GM12878 (cell line): Measurements from ENCODE around the gene EIF4ENIF1. TPM values are rescaled to one million over a fixed set of nuclear protein-coding genes. Genes with fewer than 3 reads are reported as not detected.

Source experiments
- BCL11A ChIP-seq: IDR thresholded peaks from 2 replicates; pipeline ENCODE4 v1.6.1; 2011; ENCODE audit warnings: low read depth, low read length
- BMI1 ChIP-seq: fragments of 450-650 bp; IDR thresholded peaks from 2 replicates; pipeline ENCODE4 v1.6.1; 2016; ENCODE audit warnings: mild to moderate bottlenecking, moderate library complexity, borderline replicate concordance
- BRCA1 ChIP-seq: IDR thresholded peaks from 2 replicates; pipeline ENCODE4 v1.6.1; 2011; ENCODE audit warnings: low read depth, low read length, improper control_type of control experiment
- CREM ChIP-seq: IDR thresholded peaks from 2 replicates; pipeline ENCODE4 v1.6.1; 2014; ENCODE audit warnings: antibody characterized with exemption, low read depth
- DPF2 ChIP-seq: fragments of 450-650 bp; IDR thresholded peaks from 2 replicates; pipeline ENCODE4 v1.6.1; 2017; ENCODE audit warnings: mild to moderate bottlenecking
- EGR1 ChIP-seq, 2 experiments: IDR thresholded peaks; 1 replicate in 1 of 2; 2 replicates in 1 of 2; pipeline ENCODE4 v1.6.1; 2011 to 2012; ENCODE audit warnings: low read depth in 2 of 2, low read length in 2 of 2, borderline replicate concordance in 1 of 2, mild to moderate bottlenecking in 1 of 2, moderate library complexity in 1 of 2
- FOXM1 ChIP-seq: IDR thresholded peaks from 2 replicates; pipeline ENCODE4 v1.6.1; 2012; ENCODE audit warnings: low read depth, mild to moderate bottlenecking, inconsistent platforms, low read length, moderate library complexity
- IKZF1 ChIP-seq: fragments of 450-650 bp; conservative IDR thresholded peaks from 2 replicates; pipeline ENCODE4 v1.6.1; 2017; ENCODE audit warnings: antibody characterized with exemption, mild to moderate bottlenecking
- IKZF2 ChIP-seq, 2 experiments: fragments of 450-650 bp; IDR thresholded peaks; 2 replicates each; pipeline ENCODE4 v1.6.1; 2017; ENCODE audit warnings: mild to moderate bottlenecking in 2 of 2, moderate library complexity in 2 of 2
- MEF2A ChIP-seq: IDR thresholded peaks from 2 replicates; pipeline ENCODE4 v1.6.1; 2011; ENCODE audit warnings: low read depth, mild to moderate bottlenecking, low read length, moderate library complexity; ENCODE audit not compliant: insufficient read depth
- NR2F1 ChIP-seq: fragments of 450-650 bp; conservative IDR thresholded peaks from 2 replicates; pipeline ENCODE4 v1.6.1; 2017; ENCODE audit warnings: mild to moderate bottlenecking
- RUNX3 ChIP-seq: IDR thresholded peaks from 2 replicates; pipeline ENCODE4 v1.6.1; 2012; ENCODE audit warnings: low read length, inconsistent platforms
- SMAD1 ChIP-seq: fragments of 450-650 bp; IDR thresholded peaks from 2 replicates; pipeline ENCODE4 v1.6.1; 2018; ENCODE audit warnings: mild to moderate bottlenecking, low read depth; ENCODE audit not compliant: partially characterized antibody
- SREBF1 ChIP-seq: IDR thresholded peaks from 2 replicates; pipeline ENCODE4 v1.6.1; 2012; ENCODE audit warnings: mild to moderate bottlenecking, low read length
- ZBED1 ChIP-seq: IDR thresholded peaks from 2 replicates; pipeline ENCODE4 v1.6.1; 2016; ENCODE audit warnings: borderline replicate concordance
- polyA plus RNA-seq, 11 experiments: library from polyadenylated mRNA; depleted of rRNA in 4 of 11; unstranded in 6 of 11; stranded (reverse) in 5 of 11; fragments of >200 nt; fragmentation: Nextera tagmentation in 4 of 11; fragmentation: Illumina TruSeq in 1 of 11; extraction: Ambion mirVana in 4 of 11; extraction: Trizol in 1 of 11; gene quantifications; 1 replicate in 1 of 11; 2 replicates in 10 of 11; pipeline versions ENCODE4 v1.2.1 to v1.2.3, GENCODE V29; 2011 to 2016; ENCODE audit warnings: inconsistent platforms in 2 of 11, missing spikeins in 2 of 11, low read depth in 1 of 11
- total RNA-seq, 4 experiments: library from RNA; depleted of rRNA in 3 of 4; stranded (reverse); fragments of >200 nt in 3 of 4; fragmentation: Illumina TruSeq in 1 of 4; extraction: Trizol in 1 of 4; gene quantifications; 2 replicates each; pipeline versions ENCODE4 v1.2.1 to v1.2.3, GENCODE V29; 2013 to 2021
- TF ChIP-seq, protein P1 (sequence below): fragments of 450-650 bp; IDR thresholded peaks from 2 replicates; pipeline ENCODE4 v1.6.1; 2016; ENCODE audit warnings: mild to moderate bottlenecking
- TF ChIP-seq, protein P2 (sequence below): IDR thresholded peaks from 2 replicates; pipeline ENCODE4 v1.6.1; 2012; ENCODE audit warnings: low read length, inconsistent platforms
- TF ChIP-seq, protein P3 (sequence below): fragments of 450-650 bp; IDR thresholded peaks from 2 replicates; pipeline ENCODE4 v1.6.1; 2017; ENCODE audit warnings: low read depth, mild to moderate bottlenecking, moderate library complexity
- TF ChIP-seq, protein P4 (sequence below): fragments of 450-650 bp; IDR thresholded peaks from 2 replicates; pipeline ENCODE4 v1.6.1; 2017; ENCODE audit warnings: mild to moderate bottlenecking, moderate library complexity
- TF ChIP-seq, protein P5 (sequence below): IDR thresholded peaks from 2 replicates; pipeline ENCODE4 v1.6.1; 2012; ENCODE audit warnings: low read depth, low read length, improper control_type of control experiment

Gene EIF4ENIF1
- total and polyA plus RNA-seq, 10 of the 15 experiments (the other 5 are each of a cell fraction or from before 2014, with no cell fraction given), result 4.4 to 43.7 (median 24.4) TPM

DNA sequence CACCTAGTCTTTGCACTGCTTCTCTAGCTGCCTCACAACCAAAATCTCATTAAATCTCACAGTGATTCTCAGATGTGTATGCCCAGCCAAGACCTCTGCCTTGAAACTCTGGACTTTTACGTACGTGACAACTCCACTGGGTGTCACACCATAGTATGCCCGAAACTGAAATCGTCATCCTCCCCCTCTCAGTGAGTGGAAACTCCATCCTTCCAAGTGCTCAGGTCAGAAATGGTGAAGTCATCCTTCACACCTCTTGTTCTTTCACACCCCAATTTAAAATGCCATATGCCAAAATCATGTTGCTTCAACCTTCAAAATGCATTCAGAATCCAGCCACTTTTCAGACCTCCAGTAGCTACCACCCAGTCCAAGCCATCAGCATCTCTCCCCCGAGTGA is 49.2 kb upstream of the EIF4ENIF1 start (continued):
- TF ChIP-seq, protein P1, sequence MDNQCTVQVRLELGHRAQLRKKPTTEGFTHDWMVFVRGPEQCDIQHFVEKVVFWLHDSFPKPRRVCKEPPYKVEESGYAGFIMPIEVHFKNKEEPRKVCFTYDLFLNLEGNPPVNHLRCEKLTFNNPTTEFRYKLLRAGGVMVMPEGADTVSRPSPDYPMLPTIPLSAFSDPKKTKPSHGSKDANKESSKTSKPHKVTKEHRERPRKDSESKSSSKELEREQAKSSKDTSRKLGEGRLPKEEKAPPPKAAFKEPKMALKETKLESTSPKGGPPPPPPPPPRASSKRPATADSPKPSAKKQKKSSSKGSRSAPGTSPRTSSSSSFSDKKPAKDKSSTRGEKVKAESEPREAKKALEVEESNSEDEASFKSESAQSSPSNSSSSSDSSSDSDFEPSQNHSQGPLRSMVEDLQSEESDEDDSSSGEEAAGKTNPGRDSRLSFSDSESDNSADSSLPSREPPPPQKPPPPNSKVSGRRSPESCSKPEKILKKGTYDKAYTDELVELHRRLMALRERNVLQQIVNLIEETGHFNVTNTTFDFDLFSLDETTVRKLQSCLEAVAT, result peak; percentile 45; the same call in 1 of the 2 replicates
- TF ChIP-seq RUNX3, result peak; percentile 49; the same call in 1 of the 2 replicates
- TF ChIP-seq ZBED1, result 0 out of 2 replicates have a peak, but pooled peaks have one; percentile 70
- TF ChIP-seq DPF2, result peak; percentile 80
- TF ChIP-seq, protein P2, sequence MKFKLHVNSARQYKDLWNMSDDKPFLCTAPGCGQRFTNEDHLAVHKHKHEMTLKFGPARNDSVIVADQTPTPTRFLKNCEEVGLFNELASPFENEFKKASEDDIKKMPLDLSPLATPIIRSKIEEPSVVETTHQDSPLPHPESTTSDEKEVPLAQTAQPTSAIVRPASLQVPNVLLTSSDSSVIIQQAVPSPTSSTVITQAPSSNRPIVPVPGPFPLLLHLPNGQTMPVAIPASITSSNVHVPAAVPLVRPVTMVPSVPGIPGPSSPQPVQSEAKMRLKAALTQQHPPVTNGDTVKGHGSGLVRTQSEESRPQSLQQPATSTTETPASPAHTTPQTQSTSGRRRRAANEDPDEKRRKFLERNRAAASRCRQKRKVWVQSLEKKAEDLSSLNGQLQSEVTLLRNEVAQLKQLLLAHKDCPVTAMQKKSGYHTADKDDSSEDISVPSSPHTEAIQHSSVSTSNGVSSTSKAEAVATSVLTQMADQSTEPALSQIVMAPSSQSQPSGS, result peak; percentile 90
- TF ChIP-seq EGR1 (IDR thresholded peaks at IDR 0.05; ENCODE audit: borderline replicate concordance in 1 of 2, low read depth in 2 of 2, low read length in 2 of 2), result peak in 1 of 2 experiments; percentile 55; a peak in 1 of 3 replicates
- no peak for TF ChIP-seq SMAD1
- peak; percentile 94 for TF ChIP-seq IKZF1
- TF ChIP-seq FOXM1, result peak; percentile 72; the same call in 1 of the 2 replicates
- TF ChIP-seq BMI1, result 0 out of 2 replicates have a peak, but pooled peaks have one; percentile 47
- peak; percentile 90; a peak in 3 of 4 replicates for TF ChIP-seq IKZF2 (IDR thresholded peaks at IDR 0.05)
- TF ChIP-seq NR2F1, result peak; percentile 71
- TF ChIP-seq, protein P3, sequence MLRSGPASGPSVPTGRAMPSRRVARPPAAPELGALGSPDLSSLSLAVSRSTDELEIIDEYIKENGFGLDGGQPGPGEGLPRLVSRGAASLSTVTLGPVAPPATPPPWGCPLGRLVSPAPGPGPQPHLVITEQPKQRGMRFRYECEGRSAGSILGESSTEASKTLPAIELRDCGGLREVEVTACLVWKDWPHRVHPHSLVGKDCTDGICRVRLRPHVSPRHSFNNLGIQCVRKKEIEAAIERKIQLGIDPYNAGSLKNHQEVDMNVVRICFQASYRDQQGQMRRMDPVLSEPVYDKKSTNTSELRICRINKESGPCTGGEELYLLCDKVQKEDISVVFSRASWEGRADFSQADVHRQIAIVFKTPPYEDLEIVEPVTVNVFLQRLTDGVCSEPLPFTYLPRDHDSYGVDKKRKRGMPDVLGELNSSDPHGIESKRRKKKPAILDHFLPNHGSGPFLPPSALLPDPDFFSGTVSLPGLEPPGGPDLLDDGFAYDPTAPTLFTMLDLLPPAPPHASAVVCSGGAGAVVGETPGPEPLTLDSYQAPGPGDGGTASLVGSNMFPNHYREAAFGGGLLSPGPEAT, result peak; percentile 60; the same call in 1 of the 2 replicates
- TF ChIP-seq, protein P4, sequence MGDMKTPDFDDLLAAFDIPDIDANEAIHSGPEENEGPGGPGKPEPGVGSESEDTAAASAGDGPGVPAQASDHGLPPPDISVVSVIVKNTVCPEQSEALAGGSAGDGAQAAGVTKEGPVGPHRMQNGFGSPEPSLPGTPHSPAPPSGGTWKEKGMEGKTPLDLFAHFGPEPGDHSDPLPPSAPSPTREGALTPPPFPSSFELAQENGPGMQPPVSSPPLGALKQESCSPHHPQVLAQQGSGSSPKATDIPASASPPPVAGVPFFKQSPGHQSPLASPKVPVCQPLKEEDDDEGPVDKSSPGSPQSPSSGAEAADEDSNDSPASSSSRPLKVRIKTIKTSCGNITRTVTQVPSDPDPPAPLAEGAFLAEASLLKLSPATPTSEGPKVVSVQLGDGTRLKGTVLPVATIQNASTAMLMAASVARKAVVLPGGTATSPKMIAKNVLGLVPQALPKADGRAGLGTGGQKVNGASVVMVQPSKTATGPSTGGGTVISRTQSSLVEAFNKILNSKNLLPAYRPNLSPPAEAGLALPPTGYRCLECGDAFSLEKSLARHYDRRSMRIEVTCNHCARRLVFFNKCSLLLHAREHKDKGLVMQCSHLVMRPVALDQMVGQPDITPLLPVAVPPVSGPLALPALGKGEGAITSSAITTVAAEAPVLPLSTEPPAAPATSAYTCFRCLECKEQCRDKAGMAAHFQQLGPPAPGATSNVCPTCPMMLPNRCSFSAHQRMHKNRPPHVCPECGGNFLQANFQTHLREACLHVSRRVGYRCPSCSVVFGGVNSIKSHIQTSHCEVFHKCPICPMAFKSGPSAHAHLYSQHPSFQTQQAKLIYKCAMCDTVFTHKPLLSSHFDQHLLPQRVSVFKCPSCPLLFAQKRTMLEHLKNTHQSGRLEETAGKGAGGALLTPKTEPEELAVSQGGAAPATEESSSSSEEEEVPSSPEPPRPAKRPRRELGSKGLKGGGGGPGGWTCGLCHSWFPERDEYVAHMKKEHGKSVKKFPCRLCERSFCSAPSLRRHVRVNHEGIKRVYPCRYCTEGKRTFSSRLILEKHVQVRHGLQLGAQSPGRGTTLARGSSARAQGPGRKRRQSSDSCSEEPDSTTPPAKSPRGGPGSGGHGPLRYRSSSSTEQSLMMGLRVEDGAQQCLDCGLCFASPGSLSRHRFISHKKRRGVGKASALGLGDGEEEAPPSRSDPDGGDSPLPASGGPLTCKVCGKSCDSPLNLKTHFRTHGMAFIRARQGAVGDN, result peak; percentile 94
- 0 out of 2 replicates have a peak, but pooled peaks have one; percentile 22 for TF ChIP-seq MEF2A
- TF ChIP-seq, protein P5, sequence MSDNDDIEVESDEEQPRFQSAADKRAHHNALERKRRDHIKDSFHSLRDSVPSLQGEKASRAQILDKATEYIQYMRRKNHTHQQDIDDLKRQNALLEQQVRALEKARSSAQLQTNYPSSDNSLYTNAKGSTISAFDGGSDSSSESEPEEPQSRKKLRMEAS, result peak; percentile 67; the same call in 1 of the 2 replicates
- TF ChIP-seq SREBF1, result no peak
- no peak for TF ChIP-seq BRCA1
- 0 out of 2 replicates have a peak, but pooled peaks have one; percentile 15 for TF ChIP-seq BCL11A
- peak; percentile 85 for TF ChIP-seq CREM
